ENCODE results near the gene CATSPERD. TPM values are rescaled to one million over a fixed set of nuclear protein-coding genes. Genes with fewer than 3 reads are reported as not detected.

Gene CATSPERD
- total and polyA plus RNA-seq, 2 of the 4 experiments (the other 2 are of a cell fraction): not detected

DNA sequence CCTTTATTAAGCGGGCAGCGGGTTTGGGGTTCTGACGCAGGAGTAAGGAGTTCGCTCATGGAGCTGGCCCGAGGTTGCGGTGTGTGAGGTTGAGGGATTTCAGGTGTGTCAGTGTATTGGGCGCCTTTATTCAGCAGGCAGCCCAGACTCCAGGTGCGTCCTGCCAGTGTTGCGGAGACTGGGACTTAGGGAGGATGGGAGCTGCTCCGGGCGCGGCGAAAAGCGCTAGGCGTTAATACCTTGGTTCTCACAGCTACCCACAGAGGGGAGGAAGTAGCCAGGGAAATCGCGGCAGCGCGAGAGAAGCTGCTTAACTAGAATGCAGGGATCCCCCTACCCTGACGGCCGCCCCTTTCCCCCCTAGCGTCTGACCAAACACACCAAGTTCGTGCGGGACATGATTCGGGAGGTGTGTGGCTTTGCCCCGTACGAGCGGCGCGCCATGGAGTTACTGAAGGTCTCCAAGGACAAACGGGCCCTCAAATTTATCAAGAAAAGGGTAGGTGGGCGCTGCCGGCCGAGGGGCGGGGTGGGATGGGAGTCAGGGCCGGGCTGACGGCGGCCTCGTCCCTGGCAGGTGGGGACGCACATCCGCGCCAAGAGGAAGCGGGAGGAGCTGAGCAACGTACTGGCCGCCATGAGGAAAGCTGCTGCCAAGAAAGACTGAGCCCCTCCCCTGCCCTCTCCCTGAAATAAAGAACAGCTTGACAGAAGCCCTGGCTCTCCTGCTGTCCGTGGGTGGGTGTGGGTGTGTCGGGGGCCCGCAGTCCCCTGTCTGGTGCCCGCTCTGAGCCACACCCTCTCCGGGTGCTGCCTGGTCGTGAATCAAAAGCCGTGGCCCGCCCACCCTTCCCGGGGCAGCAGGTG lies 29.2 kb upstream of the CATSPERD start:
- ChIA-PET POLR2A (ENCODE audit: unreplicated experiment) (interaction anchor here (0.7 to 0.9 kb wide), 2 partner anchors 16 to 46 kb away, joined by 9 to 19 read pairs; no protein-coding TSS in a partner anchor), CTCF (no interaction called here)
- Histone ChIP-seq H3K4me3 (ENCODE audit: insufficient read depth, low read depth, low read length) (peak overlapping the region; percentile 74), H3K27me3 (ENCODE audit: control insufficient read depth, insufficient read depth, low read length) (no peaks in the 10 kb centered on the region), H3K9me3 (ENCODE audit: control insufficient read depth, insufficient read depth, low read length) (no peaks in the 10 kb centered on the region), H3K9ac (ENCODE audit: low read depth, low read length) (peak overlapping the region; percentile 78), H3K23ac (ENCODE audit: low read depth, low read length) (peak overlapping the region; percentile 96), H2AFZ (replicated peaks; ENCODE audit: low read length, poor library complexity) (no peak overlapping the region), H3K14ac (replicated peaks; ENCODE audit: low read depth, low read length) (peak overlapping the region; percentile 93), H4K5ac (ENCODE audit: low read depth, low read length) (no peak overlapping the region), H4K91ac (ENCODE audit: insufficient read depth, low read depth, low read length) (no peak overlapping the region), H2BK120ac (ENCODE audit: low read depth, low read length) (no peak overlapping the region), H3K4ac (ENCODE audit: low read depth, low read length) (0 out of 2 replicates have a peak overlapping the region, but pooled peaks have one; percentile 29), H4K20me1 (ENCODE audit: insufficient read depth, low read length) (peaks cover 61% of the 10 kb centered on the region), H2AK9ac (replicated peaks; ENCODE audit: low read depth, low read length, poor library complexity) (peak overlapping the region; percentile 100), H3K9me1 (ENCODE audit: insufficient read depth, low read length) (peaks cover 7% of the 10 kb centered on the region; the same call in 1 of the 2 replicates), H3K56ac (ENCODE audit: extremely low read depth, insufficient read depth, low read length) (peak overlapping the region; percentile 20; the same call in 1 of the 2 replicates), H3K79me1 (ENCODE audit: low read depth in 1 of 2, low read length in 2 of 2) (peaks cover 0 to 50% of the 10 kb centered on the region in 2 experiments; a peak in 1 of 4 replicates), H2BK5ac (ENCODE audit: low read depth, low read length, poor library complexity, severe bottlenecking) (peak overlapping the region; percentile 5), H3K27ac (ENCODE audit: insufficient read depth, low read length) (peak overlapping the region; percentile 78), H3K4me1 (ENCODE audit: control insufficient read depth, insufficient read depth, low read length) (peaks cover 2% of the 10 kb centered on the region; the same call in 1 of the 2 replicates), H3K36me3 (ENCODE audit: control insufficient read depth, insufficient read depth, low read length) (peaks cover 50% of the 10 kb centered on the region), H3K18ac (ENCODE audit: low read depth, low read length) (no peak overlapping the region), H2BK15ac (ENCODE audit: low read depth, low read length) (no peak overlapping the region), H2AK5ac (ENCODE audit: low read depth, low read length) (peak overlapping the region; percentile 90), H2BK20ac (ENCODE audit: low read depth, low read length) (no peak overlapping the region), H3K4me2 (ENCODE audit: low read depth, low read length) (peak overlapping the region; percentile 97), H4K8ac (ENCODE audit: low read depth in 2 of 2, low read length in 2 of 2) (peak overlapping the region in 1 of 2 experiments; percentile 26; a peak in 3 of 4 replicates)
- DNase-seq (peak; percentile 31), ATAC-seq (ENCODE audit: low read depth) (no peak)
- dilution Hi-C loops (cut with HindIII; ENCODE audit: low sequenced_read_pairs, unreplicated experiment) (no loop called here), intact Hi-C loops (cut with micrococcal nuclease) (no loop called here), in situ Hi-C loops (cut with MboI; ENCODE audit: low sequenced_read_pairs) (no loop called here)
- 5% methylated on average over 23 of the region's 54 CpGs; no CpG with 5 or more reads in 1 of the 2 experiments for WGBS, 2 experiments (ENCODE audit: extremely low coverage in 2 of 2, insufficient read length in 1 of 2)
- TF ChIP-seq BHLHE40 (IDR thresholded peaks at IDR 0.05; ENCODE audit: low read depth, low read length): no peak
- TF ChIP-seq MXI1 (IDR thresholded peaks at IDR 0.05; ENCODE audit: borderline replicate concordance, low read depth, low read length): 0 out of 2 replicates have a peak, but pooled peaks have one; percentile 57
- BruUV-seq (replicated peaks): no TSS peak
